ENCODE results near the gene CRB2. TPM values are rescaled to one million over a fixed set of nuclear protein-coding genes. Genes with fewer than 3 reads are reported as not detected.

CRB2 gene
- total RNA-seq, 1 experiment from 2014 or later = 3.6 TPM

GRCh38 chr9:123370526-123371227 is 14.7 kb downstream of the CRB2 start:
- H3K9ac ChIP-seq (ENCODE audit: extremely low read depth, insufficient read length, low read length) = no peak overlapping the region
- no peak overlapping the region for H3K4ac ChIP-seq (ENCODE audit: low read depth, low read length)
- no peak overlapping the region for H2BK5ac ChIP-seq (ENCODE audit: insufficient read length, low read length)
- TF ChIP-seq, protein P1, sequence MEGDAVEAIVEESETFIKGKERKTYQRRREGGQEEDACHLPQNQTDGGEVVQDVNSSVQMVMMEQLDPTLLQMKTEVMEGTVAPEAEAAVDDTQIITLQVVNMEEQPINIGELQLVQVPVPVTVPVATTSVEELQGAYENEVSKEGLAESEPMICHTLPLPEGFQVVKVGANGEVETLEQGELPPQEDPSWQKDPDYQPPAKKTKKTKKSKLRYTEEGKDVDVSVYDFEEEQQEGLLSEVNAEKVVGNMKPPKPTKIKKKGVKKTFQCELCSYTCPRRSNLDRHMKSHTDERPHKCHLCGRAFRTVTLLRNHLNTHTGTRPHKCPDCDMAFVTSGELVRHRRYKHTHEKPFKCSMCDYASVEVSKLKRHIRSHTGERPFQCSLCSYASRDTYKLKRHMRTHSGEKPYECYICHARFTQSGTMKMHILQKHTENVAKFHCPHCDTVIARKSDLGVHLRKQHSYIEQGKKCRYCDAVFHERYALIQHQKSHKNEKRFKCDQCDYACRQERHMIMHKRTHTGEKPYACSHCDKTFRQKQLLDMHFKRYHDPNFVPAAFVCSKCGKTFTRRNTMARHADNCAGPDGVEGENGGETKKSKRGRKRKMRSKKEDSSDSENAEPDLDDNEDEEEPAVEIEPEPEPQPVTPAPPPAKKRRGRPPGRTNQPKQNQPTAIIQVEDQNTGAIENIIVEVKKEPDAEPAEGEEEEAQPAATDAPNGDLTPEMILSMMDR (conservative IDR thresholded peaks at IDR 0.05) = no peak
- H2BK12ac ChIP-seq (ENCODE audit: insufficient read length, low read depth, low read length) = no peak overlapping the region
- no peak overlapping the region for H2BK20ac ChIP-seq (ENCODE audit: low read depth, low read length, poor library complexity, severe bottlenecking)
- no CpG with 5 or more reads among the region's 29 CpGs for WGBS (ENCODE audit: extremely low coverage, insufficient read length, low lambda C conversion rate)
- no peak overlapping the region for H4K8ac ChIP-seq (replicated peaks; ENCODE audit: insufficient read length, low read depth, low read length)
- H4K91ac ChIP-seq (ENCODE audit: insufficient read length, low read depth, low read length) = no peak overlapping the region
- H4K20me1 ChIP-seq (ENCODE audit: control insufficient read depth, insufficient read depth, insufficient read length) = no peaks in the 10 kb centered on the region
- H3K14ac ChIP-seq (ENCODE audit: insufficient read depth, low read length) = no peak overlapping the region
- no peak overlapping the region for H2AK5ac ChIP-seq (ENCODE audit: insufficient read length, low read length)
- no peak overlapping the region for H3K27ac ChIP-seq (ENCODE audit: insufficient read length, low read depth, low read length)
- no peaks in the 10 kb centered on the region for H3K4me1 ChIP-seq (ENCODE audit: insufficient read depth, low read length)
- H2AFZ ChIP-seq (ENCODE audit: low read length) = no peak overlapping the region
- Mint-ChIP-seq H3K27ac (no peak overlapping the region), H3K27me3 (ENCODE audit: low read depth) (peaks cover 19% of the 10 kb centered on the region), H3K4me3 (no peak overlapping the region), H3K4me1 (peaks cover 28 to 37% of the 10 kb centered on the region in 2 experiments), H3K36me3 (ENCODE audit: insufficient read depth in 1 of 3, low read depth in 3 of 3) (peaks cover 0 to 26% (median 0%) of the 10 kb centered on the region in 3 experiments; a peak in 3 of 7 replicates), H3K9me3 (no peaks in the 10 kb centered on the region; a peak in 1 of 5 replicates)
- no peaks in the 10 kb centered on the region for H3K9me3 ChIP-seq (ENCODE audit: control insufficient read depth, low read depth, low read length)
- H3K79me1 ChIP-seq (ENCODE audit: insufficient read depth, low read depth, low read length, poor library complexity, severe bottlenecking) = no peaks in the 10 kb centered on the region
- H3K23ac ChIP-seq (ENCODE audit: insufficient read length, low read depth, low read length) = no peak overlapping the region
- H3K4me2 ChIP-seq (ENCODE audit: insufficient read depth, insufficient read length, low read length) = no peak overlapping the region
- no peak overlapping the region for H3T11ph ChIP-seq (ENCODE audit: low read length)
- H3K23me2 ChIP-seq (ENCODE audit: insufficient read length, low read depth, low read length, poor library complexity, severe bottlenecking) = no peaks in the 10 kb centered on the region
- no peaks in the 10 kb centered on the region; the same call in 1 of the 2 replicates for H3K27me3 ChIP-seq (ENCODE audit: insufficient read depth, low read length)
- DNase-seq = no peak
- no peaks in the 10 kb centered on the region for H3K79me2 ChIP-seq (ENCODE audit: insufficient read depth, low read length)
- H2BK15ac ChIP-seq (ENCODE audit: low read depth, low read length) = no peak overlapping the region
- no peak overlapping the region for H2BK120ac ChIP-seq (ENCODE audit: low read depth, low read length, poor library complexity, severe bottlenecking)
- H3K18ac ChIP-seq (ENCODE audit: insufficient read length, low read depth, low read length) = no peak overlapping the region
- no peak overlapping the region for H4K5ac ChIP-seq (ENCODE audit: insufficient read length, low read depth, low read length)
- no peak overlapping the region for H3K56ac ChIP-seq (ENCODE audit: insufficient read length, low read depth, low read length)

Measured in H9 (cell line).